M059J (cell line): ENCODE data around the gene ZNF142. TPM values are rescaled to one million over a fixed set of nuclear protein-coding genes. Genes with fewer than 3 reads are reported as not detected.

Experiments used
- total RNA-seq: library from RNA; depleted of rRNA; stranded (reverse); fragments of >200 nt; shearing (Covaris generic); gene quantifications from 2 replicates; pipeline ENCODE4 v1.2.3, GENCODE V29; 2014; rRNA removed

Gene ZNF142
- total RNA-seq, 1 experiment from 2014 or later, result 14.8 TPM

Other genes with a start within 250 kb of the ZNF142 start
- not detected in 2 replicates for gene VIL1, start 240.5 kb downstream of the ZNF142 start, total RNA-seq
- 15.9 and 30.9 TPM in 2 replicates for gene USP37, start 91.3 kb downstream of the ZNF142 start, total RNA-seq
- 131 and 138 TPM in 2 replicates for gene CNOT9, start 90.8 kb downstream of the ZNF142 start, total RNA-seq
- gene PLCD4, start 51.7 kb downstream of the ZNF142 start, total RNA-seq, result 0.34 and 0.39 TPM in 2 replicates
- gene BCS1L, start 60 bp upstream of the ZNF142 start, total RNA-seq, result 11.6 and 20.4 TPM in 2 replicates
- gene RNF25, start 12.4 kb upstream of the ZNF142 start, total RNA-seq, result 36.1 and 40.0 TPM in 2 replicates
- 8.2 and 11.9 TPM in 2 replicates for gene STK36, start 12.5 kb upstream of the ZNF142 start, total RNA-seq
- gene TTLL4, start 51.2 kb upstream of the ZNF142 start, total RNA-seq, result 9.5 and 17.9 TPM in 2 replicates
- 2.7 and 5.2 TPM in 2 replicates for gene CYP27A1, start 122.5 kb upstream of the ZNF142 start, total RNA-seq
- not detected in 2 replicates for gene PRKAG3, start 172.2 kb upstream of the ZNF142 start, total RNA-seq
- 0.05 and 0.39 TPM in 2 replicates for gene WNT6, start 200.2 kb upstream of the ZNF142 start, total RNA-seq
- 0.02 and 0.30 TPM in 2 replicates for gene WNT10A, start 221.2 kb upstream of the ZNF142 start, total RNA-seq